Peyer's patch (tissue), 4 donors: ENCODE data around the gene SNX24.

Experiments used
- POLR2A ChIP-seq, 2 donors: fragments of 450-650 bp; IDR thresholded peaks; one replicate each; pipeline ENCODE4 v1.5.1; 2017; ENCODE audit warnings: antibody characterized with exemption in 2 of 2, mild to moderate bottlenecking in 2 of 2, moderate library complexity in 2 of 2
- TF ChIP-seq, protein P1 (sequence below), 6 experiments: fragments of 450-650 bp in 4 of 6; fragments of 200-600 bp in 2 of 6; sonication (generic) in 1 of 6; IDR thresholded peaks; one replicate each; pipeline ENCODE4 v1.5.1; 2017 to 2019; ENCODE audit warnings: antibody characterized with exemption in 6 of 6, mild to moderate bottlenecking in 3 of 6, moderate library complexity in 1 of 6

DNA sequence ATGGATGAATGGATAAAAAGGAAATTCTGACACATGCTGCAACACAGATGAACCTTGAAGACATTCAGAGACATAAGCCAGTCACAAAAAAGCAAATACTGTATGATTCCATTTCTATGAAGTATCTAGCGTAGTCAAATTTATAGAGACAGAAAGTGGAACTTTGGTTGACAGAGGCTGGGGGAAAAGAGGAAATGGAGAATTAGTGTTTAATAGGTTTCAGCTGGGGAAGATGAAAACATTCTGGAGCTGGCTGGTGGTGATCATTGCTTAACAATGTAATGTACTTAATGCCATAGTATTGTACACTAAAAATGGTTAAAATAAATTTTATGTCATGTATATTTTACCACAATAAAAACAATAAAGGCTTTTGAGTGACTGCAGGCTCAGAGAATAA, 166.9 kb downstream of the SNX24 start:
- TF ChIP-seq, protein P1, sequence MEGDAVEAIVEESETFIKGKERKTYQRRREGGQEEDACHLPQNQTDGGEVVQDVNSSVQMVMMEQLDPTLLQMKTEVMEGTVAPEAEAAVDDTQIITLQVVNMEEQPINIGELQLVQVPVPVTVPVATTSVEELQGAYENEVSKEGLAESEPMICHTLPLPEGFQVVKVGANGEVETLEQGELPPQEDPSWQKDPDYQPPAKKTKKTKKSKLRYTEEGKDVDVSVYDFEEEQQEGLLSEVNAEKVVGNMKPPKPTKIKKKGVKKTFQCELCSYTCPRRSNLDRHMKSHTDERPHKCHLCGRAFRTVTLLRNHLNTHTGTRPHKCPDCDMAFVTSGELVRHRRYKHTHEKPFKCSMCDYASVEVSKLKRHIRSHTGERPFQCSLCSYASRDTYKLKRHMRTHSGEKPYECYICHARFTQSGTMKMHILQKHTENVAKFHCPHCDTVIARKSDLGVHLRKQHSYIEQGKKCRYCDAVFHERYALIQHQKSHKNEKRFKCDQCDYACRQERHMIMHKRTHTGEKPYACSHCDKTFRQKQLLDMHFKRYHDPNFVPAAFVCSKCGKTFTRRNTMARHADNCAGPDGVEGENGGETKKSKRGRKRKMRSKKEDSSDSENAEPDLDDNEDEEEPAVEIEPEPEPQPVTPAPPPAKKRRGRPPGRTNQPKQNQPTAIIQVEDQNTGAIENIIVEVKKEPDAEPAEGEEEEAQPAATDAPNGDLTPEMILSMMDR (IDR thresholded peaks at IDR 0.05) = no peak
- no peak for TF ChIP-seq POLR2A (IDR thresholded peaks at IDR 0.05)
